HG02610 (cell line): Measurements from ENCODE around the gene CRAMP1.
"Not testable (repeated sequence)": the region's sequence is repeated elsewhere in the genome, so short reads cannot be mapped to it uniquely, and the experiment has no call there.

ENCODE experiments used
- ATAC-seq: cut with Tn5 transposase; IDR thresholded peaks from one replicate; pipeline ENCODE4 v1.9.1; 2021; ENCODE audit warnings: mild to moderate bottlenecking, moderate library complexity; ENCODE audit not compliant: unreplicated experiment

The CRAMP1 gene

GRCh38 chr16:1709356-1709755 is 97.2 kb downstream of the CRAMP1 start:
- ATAC-seq, result no peak

GRCh38 chr16:1710811-1711507 is 98.8 kb downstream of the CRAMP1 start:
- no peak for ATAC-seq

- ATAC-seq, result no peak
Observed at GRCh38 chr16:1712791-1713261, 100.7 kb downstream of the CRAMP1 start.

GRCh38 chr16:1713331-1713730 is 101.2 kb downstream of the CRAMP1 start:
- no peak for ATAC-seq

GRCh38 chr16:1713933-1714332 is 101.8 kb downstream of the CRAMP1 start:
- no peak for ATAC-seq

GRCh38 chr16:1715220-1715619 is 103.1 kb downstream of the CRAMP1 start:
- no peak for ATAC-seq

GRCh38 chr16:1718236-1718635 is 106.1 kb downstream of the CRAMP1 start:
- ATAC-seq, result not testable (repeated sequence)

GRCh38 chr16:1719559-1720229 is 107.5 kb downstream of the CRAMP1 start:
- not testable (repeated sequence) for ATAC-seq

- no peak for ATAC-seq
Observed at GRCh38 chr16:1721372-1721771, 109.2 kb downstream of the CRAMP1 start.

GRCh38 chr16:1723450-1724147 is 111.4 kb downstream of the CRAMP1 start:
- no peak for ATAC-seq

GRCh38 chr16:1724491-1724890 is 112.3 kb downstream of the CRAMP1 start:
- ATAC-seq, result no peak

GRCh38 chr16:1726661-1727502 is 114.7 kb downstream of the CRAMP1 start:
- ATAC-seq, result no peak
